ENCODE data around the gene GNB1L. TPM values are rescaled to one million over a fixed set of nuclear protein-coding genes. Genes with fewer than 3 reads are reported as not detected.

The GNB1L gene
- total and polyA plus RNA-seq, 9 of the 15 experiments (the other 6 are each of a cell fraction or from before 2014, with no cell fraction given) = 0.56 to 50.5 (median 10.2) TPM

DNA sequence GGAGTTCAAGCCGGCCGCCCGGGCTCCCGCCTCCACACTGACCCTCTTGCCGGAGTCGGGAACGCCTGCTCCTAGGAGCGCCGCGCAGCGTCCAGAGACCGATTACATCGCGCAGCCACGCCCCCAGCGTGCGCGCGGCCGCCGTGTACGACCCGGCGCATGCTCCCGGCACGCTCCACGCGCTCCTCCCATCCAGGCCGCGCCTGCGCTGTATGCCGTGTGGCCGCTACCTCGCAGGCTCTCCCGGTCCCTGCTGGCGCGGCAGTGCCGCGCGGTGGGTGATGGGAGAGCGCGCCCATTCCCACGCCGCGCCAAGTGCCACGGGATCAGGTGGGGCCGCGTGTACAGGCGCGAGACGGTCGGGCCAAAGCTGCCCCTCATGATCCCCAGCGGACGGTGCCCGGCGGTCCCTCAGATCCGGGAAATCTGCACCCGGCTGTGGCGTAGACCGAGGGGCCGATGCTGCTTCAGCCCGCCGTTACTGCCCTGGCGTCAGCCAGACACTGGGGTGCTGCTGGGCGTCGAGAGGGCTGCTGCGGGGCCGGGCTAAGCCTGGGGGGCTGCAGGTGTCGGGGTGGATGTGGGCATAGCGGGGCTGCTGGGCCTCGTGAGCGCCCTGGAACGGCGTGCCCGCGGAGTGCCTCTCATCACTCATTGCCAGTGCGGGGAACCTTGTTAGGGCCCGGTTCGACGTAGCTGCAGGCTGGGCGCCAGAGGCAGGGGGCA, at the start of gene GNB1L, which contains the start of gene RTL10 (continued):
- TF ChIP-seq ZBTB26 (CRISPR knock-in tag; IDR thresholded peaks at IDR 0.05) = peak; percentile 67
- no peak for TF ChIP-seq SMARCE1 (IDR thresholded peaks at IDR 0.05)
- no peak for TF ChIP-seq NBN (IDR thresholded peaks at IDR 0.05; ENCODE audit: low read depth)
- TF ChIP-seq, protein P1, sequence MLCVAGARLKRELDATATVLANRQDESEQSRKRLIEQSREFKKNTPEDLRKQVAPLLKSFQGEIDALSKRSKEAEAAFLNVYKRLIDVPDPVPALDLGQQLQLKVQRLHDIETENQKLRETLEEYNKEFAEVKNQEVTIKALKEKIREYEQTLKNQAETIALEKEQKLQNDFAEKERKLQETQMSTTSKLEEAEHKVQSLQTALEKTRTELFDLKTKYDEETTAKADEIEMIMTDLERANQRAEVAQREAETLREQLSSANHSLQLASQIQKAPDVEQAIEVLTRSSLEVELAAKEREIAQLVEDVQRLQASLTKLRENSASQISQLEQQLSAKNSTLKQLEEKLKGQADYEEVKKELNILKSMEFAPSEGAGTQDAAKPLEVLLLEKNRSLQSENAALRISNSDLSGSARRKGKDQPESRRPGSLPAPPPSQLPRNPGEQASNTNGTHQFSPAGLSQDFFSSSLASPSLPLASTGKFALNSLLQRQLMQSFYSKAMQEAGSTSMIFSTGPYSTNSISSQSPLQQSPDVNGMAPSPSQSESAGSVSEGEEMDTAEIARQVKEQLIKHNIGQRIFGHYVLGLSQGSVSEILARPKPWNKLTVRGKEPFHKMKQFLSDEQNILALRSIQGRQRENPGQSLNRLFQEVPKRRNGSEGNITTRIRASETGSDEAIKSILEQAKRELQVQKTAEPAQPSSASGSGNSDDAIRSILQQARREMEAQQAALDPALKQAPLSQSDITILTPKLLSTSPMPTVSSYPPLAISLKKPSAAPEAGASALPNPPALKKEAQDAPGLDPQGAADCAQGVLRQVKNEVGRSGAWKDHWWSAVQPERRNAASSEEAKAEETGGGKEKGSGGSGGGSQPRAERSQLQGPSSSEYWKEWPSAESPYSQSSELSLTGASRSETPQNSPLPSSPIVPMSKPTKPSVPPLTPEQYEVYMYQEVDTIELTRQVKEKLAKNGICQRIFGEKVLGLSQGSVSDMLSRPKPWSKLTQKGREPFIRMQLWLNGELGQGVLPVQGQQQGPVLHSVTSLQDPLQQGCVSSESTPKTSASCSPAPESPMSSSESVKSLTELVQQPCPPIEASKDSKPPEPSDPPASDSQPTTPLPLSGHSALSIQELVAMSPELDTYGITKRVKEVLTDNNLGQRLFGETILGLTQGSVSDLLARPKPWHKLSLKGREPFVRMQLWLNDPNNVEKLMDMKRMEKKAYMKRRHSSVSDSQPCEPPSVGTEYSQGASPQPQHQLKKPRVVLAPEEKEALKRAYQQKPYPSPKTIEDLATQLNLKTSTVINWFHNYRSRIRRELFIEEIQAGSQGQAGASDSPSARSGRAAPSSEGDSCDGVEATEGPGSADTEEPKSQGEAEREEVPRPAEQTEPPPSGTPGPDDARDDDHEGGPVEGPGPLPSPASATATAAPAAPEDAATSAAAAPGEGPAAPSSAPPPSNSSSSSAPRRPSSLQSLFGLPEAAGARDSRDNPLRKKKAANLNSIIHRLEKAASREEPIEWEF (CRISPR knock-in tag; IDR thresholded peaks at IDR 0.05) = no peak
- no peak for TF ChIP-seq PRDM10 (IDR thresholded peaks at IDR 0.05; ENCODE audit: partially characterized antibody)
